WTC11 (cell line): ENCODE data around the gene CARD11. TPM values are rescaled to one million over a fixed set of nuclear protein-coding genes. Genes with fewer than 3 reads are reported as not detected.

Experiments used
- ATAC-seq: fragments of 200-7000 bp; cut with Tn5 transposase; 2 replicates; pipeline ENCODE4 v1.10.0; 2021; ENCODE audit warnings: mild to moderate bottlenecking, moderate library complexity
- CTCF ChIA-PET: fragments of 300-600 bp; sonication (Branson Sonifier 250); formaldehyde crosslinking; loops from one replicate; lab custom pipeline; 2021; ENCODE audit warnings: antibody characterized with exemption; lab: Charles Lee
- POLR2A ChIA-PET: fragments of 350-600 bp; sonication (Branson Sonifier 250); formaldehyde crosslinking; loops from one replicate; lab custom pipeline; 2021; ENCODE audit warnings: antibody characterized with exemption; lab: Charles Lee
- DNase-seq: peaks from one replicate; pipeline ENCODE4 v3.0.0; 2021; ENCODE audit warnings: low spot score
- H3K27ac Mint-ChIP-seq: 2 replicates; pipeline ENCODE4 v1.8.0; 2021; ENCODE audit warnings: mixed read lengths
- H3K27me3 Mint-ChIP-seq: 2 replicates; pipeline ENCODE4 v1.8.0; 2021; ENCODE audit warnings: low read depth, mild to moderate bottlenecking, moderate library complexity, mixed read lengths
- H3K36me3 Mint-ChIP-seq: 2 replicates; pipeline ENCODE4 v1.8.0; 2021; ENCODE audit warnings: mixed read lengths
- H3K4me1 Mint-ChIP-seq: 2 replicates; pipeline ENCODE4 v1.8.0; 2022; ENCODE audit warnings: mixed read lengths
- H3K4me3 Mint-ChIP-seq: 2 replicates; pipeline ENCODE4 v1.8.0; 2021; ENCODE audit warnings: mild to moderate bottlenecking, moderate library complexity, mixed read lengths
- H3K9me3 Mint-ChIP-seq: 2 replicates; pipeline ENCODE4 v1.8.0; 2021; ENCODE audit warnings: mixed read lengths
- AR ChIP-seq: fragments of 250-450 bp; sonication (Bioruptor Pico); IDR thresholded peaks from 2 replicates; pipeline ENCODE4 v1.9.0; 2021; ENCODE audit warnings: mild to moderate bottlenecking
- ATF6 ChIP-seq: sonication (generic); formaldehyde crosslinking; IDR thresholded peaks from 2 replicates; pipeline ENCODE4 v1.8.1; 2023; ENCODE audit warnings: mild to moderate bottlenecking, missing genetic modification reagents
- E2F4 ChIP-seq: sonication (generic); formaldehyde crosslinking; IDR thresholded peaks from 2 replicates; pipeline ENCODE4 v1.8.1; 2022; ENCODE audit warnings: low read depth, mild to moderate bottlenecking, moderate library complexity, missing genetic modification reagents, borderline replicate concordance
- ERG ChIP-seq: fragments of 250-450 bp; sonication (Bioruptor Pico); IDR thresholded peaks from 2 replicates; pipeline ENCODE4 v1.8.0; 2021; ENCODE audit warnings: mild to moderate bottlenecking
- FOXP4 ChIP-seq: sonication (generic); formaldehyde crosslinking; IDR thresholded peaks from 2 replicates; pipeline ENCODE4 v1.8.0; 2022; ENCODE audit warnings: mild to moderate bottlenecking, missing genetic modification reagents
- KAT7 ChIP-seq: sonication (generic); formaldehyde crosslinking; IDR thresholded peaks from 2 replicates; pipeline ENCODE4 v1.8.1; 2023; ENCODE audit warnings: missing genetic modification reagents, mild to moderate bottlenecking, borderline replicate concordance
- MYBL2 ChIP-seq: sonication (generic); formaldehyde crosslinking; IDR thresholded peaks from 2 replicates; pipeline ENCODE4 v1.8.1; 2023; ENCODE audit warnings: mild to moderate bottlenecking, moderate library complexity, missing genetic modification reagents
- NFE2L1 ChIP-seq: sonication (generic); formaldehyde crosslinking; IDR thresholded peaks from 2 replicates; pipeline ENCODE4 v1.8.1; 2023; ENCODE audit warnings: missing genetic modification reagents
- RELA ChIP-seq: sonication (generic); formaldehyde crosslinking; IDR thresholded peaks from 2 replicates; pipeline ENCODE4 v1.8.1; 2022; ENCODE audit warnings: missing genetic modification reagents, mild to moderate bottlenecking, borderline replicate concordance
- RORB ChIP-seq: fragments of 250-450 bp; sonication (Bioruptor Pico); IDR thresholded peaks from 2 replicates; pipeline ENCODE4 v1.9.0; 2021; ENCODE audit warnings: mild to moderate bottlenecking
- SMAD4 ChIP-seq: sonication (generic); formaldehyde crosslinking; IDR thresholded peaks from 2 replicates; pipeline ENCODE4 v1.8.0; 2022; ENCODE audit warnings: mild to moderate bottlenecking, missing genetic modification reagents
- TEAD1 ChIP-seq: sonication (generic); formaldehyde crosslinking; IDR thresholded peaks from 2 replicates; pipeline ENCODE4 v1.8.0; 2022; ENCODE audit warnings: mild to moderate bottlenecking, missing genetic modification reagents
- ZMAT4 ChIP-seq: fragments of 250-450 bp; sonication (Bioruptor Pico); IDR thresholded peaks from 2 replicates; pipeline ENCODE4 v1.9.0; 2021; ENCODE audit warnings: mild to moderate bottlenecking
- ZNF219 ChIP-seq: sonication (generic); formaldehyde crosslinking; IDR thresholded peaks from 2 replicates; pipeline ENCODE4 v1.8.0; 2023; ENCODE audit warnings: missing genetic modification reagents, mild to moderate bottlenecking, borderline replicate concordance
- ZNF232 ChIP-seq: sonication (generic); formaldehyde crosslinking; IDR thresholded peaks from 2 replicates; pipeline ENCODE4 v1.8.0; 2022; ENCODE audit warnings: mild to moderate bottlenecking, missing genetic modification reagents
- ZNF317 ChIP-seq: sonication (generic); formaldehyde crosslinking; IDR thresholded peaks from 2 replicates; pipeline ENCODE4 v1.8.1; 2023; ENCODE audit warnings: low read depth, mild to moderate bottlenecking, moderate library complexity, missing genetic modification reagents, borderline replicate concordance
- ZNF532 ChIP-seq: fragments of 250-450 bp; sonication (Bioruptor Pico); IDR thresholded peaks from 2 replicates; pipeline ENCODE4 v1.9.0; 2021; ENCODE audit warnings: mild to moderate bottlenecking, borderline replicate concordance
- ZSCAN18 ChIP-seq: fragments of 250-450 bp; sonication (Bioruptor Pico); IDR thresholded peaks from 2 replicates; pipeline ENCODE4 v2.1.2; 2022; ENCODE audit warnings: mild to moderate bottlenecking, moderate library complexity
- total RNA-seq: library from RNA; stranded (reverse); gene quantifications from 3 replicates; pipeline ENCODE4 v1.2.3, GENCODE V29; 2021

CARD11 gene
- total RNA-seq, 1 experiment from 2014 or later: 40.8 TPM

- Mint-ChIP-seq H3K9me3 (0 out of 2 replicates have a peak, but pooled peaks cover 6% of the 10 kb centered on the region), H3K27ac (no peak overlapping the region)
These were observed 33.5 kb downstream of the CARD11 start for GRCh38 chr7:3010161-3010560.

More at GRCh38 chr7:3010161-3010560, 33.5 kb downstream of the CARD11 start:
- no peak for ATAC-seq
- Mint-ChIP-seq H3K4me3 (no peak overlapping the region), H3K36me3 (peaks cover 6% of the 10 kb centered on the region), H3K4me1 (no peaks in the 10 kb centered on the region), H3K27me3 (no peaks in the 10 kb centered on the region)
- CTCF ChIA-PET: interaction anchor here (0.8 kb wide), 1 partner anchor 123 kb away, joined by 3 read pairs; no protein-coding TSS in a partner anchor
- no peak for DNase-seq
- POLR2A ChIA-PET: no interaction called here
- no peak for TF ChIP-seq RORB (CRISPR knock-in tag)
- no peak for TF ChIP-seq ZNF532 (CRISPR knock-in tag)
- TF ChIP-seq KAT7 (CRISPR knock-in tag): no peak
- no peak for TF ChIP-seq AR (CRISPR knock-in tag)
- TF ChIP-seq NFE2L1 (CRISPR knock-in tag): no peak
- TF ChIP-seq ZNF232: no peak
- TF ChIP-seq RELA: no peak
- no peak for TF ChIP-seq ATF6 (CRISPR knock-in tag)
- TF ChIP-seq SMAD4 (CRISPR knock-in tag): no peak
- TF ChIP-seq ZNF317 (CRISPR knock-in tag): no peak
- TF ChIP-seq ZMAT4 (CRISPR knock-in tag): no peak
- no peak for TF ChIP-seq ZSCAN18 (CRISPR knock-in tag)
- TF ChIP-seq ERG: no peak
- no peak for TF ChIP-seq MYBL2 (CRISPR knock-in tag)
- TF ChIP-seq ZNF219 (CRISPR knock-in tag): no peak
- no peak for TF ChIP-seq TEAD1 (CRISPR knock-in tag)
- no peak for TF ChIP-seq E2F4
- TF ChIP-seq FOXP4 (CRISPR knock-in tag): no peak
